ENCODE measurements around the gene SGCA.

SGCA gene

DNA sequence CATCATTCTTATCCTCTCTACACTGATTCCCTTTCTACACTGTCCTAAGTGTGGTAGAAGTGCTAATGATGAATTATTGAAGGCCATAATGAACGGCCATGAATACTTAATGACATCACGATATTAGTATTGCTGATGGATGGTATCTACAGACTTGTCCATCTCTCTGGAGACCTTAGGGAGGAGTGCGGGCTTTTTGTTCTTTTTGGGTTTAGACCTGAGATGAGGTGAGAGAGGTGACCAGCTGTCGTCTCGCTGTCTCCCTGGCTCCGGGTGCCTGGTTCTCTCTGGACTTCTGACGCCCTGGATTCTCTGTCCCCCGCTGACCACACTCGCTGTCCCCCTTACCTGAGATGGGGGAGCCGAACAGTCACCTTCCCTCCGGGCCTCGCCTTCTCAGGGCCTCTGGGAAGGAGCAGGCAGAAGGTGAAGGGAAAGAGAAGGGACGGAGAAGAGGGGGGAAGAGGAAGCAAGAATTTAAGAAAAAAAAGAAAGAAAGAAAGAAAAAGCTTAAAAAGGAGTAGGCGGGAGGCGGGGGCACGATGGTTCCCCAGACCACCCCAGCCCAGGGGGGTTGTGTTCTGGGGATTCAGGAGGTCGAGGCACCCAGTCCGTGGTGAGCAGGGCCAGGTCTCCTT lies 17.1 kb downstream of the SGCA start:
- no peak for DNase-seq (ENCODE audit: low read depth)

DNA sequence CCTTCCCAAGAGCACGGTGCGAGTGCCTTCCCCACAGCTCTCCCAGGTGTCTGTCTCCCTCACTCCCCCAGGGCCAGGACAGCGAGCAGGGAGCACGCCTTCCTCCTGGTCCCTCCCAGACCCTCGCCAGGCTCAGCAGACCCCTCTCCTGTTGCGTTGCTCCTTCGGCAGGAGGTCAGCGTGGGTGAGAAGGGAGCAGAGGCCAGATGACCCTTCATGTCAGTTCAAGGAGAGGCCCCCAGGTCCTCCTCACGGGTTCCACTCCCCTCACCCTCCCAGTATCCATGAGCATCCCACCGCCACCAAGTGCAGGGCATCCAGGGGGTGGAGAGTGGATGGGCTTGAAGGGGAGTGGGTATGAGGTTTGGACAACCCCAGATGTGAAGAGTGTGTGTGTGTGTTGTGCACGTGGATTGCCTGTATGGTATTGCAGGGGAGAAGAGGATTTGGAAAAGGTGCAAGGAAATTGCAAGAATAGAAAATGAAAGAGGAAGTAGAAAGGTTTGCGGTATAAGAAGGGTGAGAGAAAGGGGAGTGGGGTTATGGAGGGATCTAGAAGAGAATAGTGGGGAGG lies 17.7 kb downstream of the SGCA start:
- no peak for DNase-seq (ENCODE audit: low read depth)

DNA sequence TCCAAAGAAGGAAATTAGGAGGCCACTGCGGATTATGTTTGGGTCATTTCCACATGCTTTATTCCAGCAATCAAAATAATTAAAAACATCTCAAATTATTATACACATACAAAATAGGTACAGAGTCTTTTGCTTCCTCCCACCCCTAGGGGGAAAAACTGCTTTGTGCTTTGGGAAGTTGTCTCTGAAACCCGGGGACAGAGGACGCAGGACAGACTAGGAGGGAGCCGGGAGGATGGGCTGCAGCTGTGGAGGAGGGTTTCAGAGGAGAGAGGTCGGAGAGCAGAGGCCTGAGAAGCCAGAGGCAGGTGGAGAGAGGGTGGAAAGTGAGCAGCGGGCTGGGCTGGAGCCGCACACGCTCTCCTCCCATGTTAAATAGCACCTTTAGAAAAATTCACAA lies 18.3 kb downstream of the SGCA start:
- DNase-seq (ENCODE audit: low read depth): no peak

GRCh38 chr17:50184611-50185398 lies 19.0 kb downstream of the SGCA start:
- DNase-seq (ENCODE audit: low read depth): no peak

DNA sequence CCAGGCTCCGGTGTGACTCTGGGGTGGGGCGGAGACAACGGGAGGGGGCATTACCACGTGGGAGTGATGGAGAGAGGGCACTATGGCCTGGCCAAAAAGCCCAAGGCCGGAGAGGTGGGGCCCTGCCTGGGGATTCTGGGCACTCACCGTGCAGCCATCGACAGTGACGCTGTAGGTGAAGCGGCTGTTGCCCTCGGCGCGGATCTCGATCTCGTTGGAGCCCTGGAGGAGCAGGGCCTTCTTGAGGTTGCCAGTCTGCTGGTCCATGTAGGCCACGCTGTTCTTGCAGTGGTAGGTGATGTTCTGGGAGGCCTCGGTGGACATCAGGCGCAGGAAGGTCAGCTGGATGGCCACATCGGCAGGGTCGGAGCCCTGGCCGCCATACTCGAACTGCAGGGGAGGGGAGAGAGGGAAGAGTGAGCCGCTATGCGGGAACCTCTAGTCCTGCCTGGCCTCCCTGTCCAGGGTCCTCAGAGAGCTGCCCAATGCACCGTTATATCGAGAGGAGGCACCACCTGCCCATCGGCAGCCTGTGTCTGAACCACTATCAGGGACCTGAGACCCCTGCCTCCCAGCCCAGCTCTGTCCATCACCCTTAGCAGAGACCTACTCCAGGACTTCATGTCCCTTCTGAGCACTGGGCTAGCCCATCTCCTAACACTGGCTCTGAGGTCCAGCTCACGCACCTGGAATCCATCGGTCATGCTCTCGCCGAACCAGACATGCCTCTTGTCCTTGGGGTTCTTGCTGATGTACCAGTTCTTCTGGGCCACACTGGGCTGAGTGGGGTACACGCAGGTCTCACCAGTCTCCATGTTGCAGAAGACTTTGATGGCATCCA lies 20.0 kb downstream of the SGCA start:
- no peak for DNase-seq (ENCODE audit: low read depth)

- peak; percentile 54 for DNase-seq (ENCODE audit: low read depth)
These were observed 21.0 kb downstream of the SGCA start for GRCh38 chr17:50186661-50187393.

- no peak for DNase-seq (ENCODE audit: low read depth)
These were observed 21.6 kb downstream of the SGCA start for GRCh38 chr17:50187394-50187725.

- DNase-seq (ENCODE audit: low read depth): no peak
These were observed 22.1 kb downstream of the SGCA start for GRCh38 chr17:50187751-50188530.

DNA sequence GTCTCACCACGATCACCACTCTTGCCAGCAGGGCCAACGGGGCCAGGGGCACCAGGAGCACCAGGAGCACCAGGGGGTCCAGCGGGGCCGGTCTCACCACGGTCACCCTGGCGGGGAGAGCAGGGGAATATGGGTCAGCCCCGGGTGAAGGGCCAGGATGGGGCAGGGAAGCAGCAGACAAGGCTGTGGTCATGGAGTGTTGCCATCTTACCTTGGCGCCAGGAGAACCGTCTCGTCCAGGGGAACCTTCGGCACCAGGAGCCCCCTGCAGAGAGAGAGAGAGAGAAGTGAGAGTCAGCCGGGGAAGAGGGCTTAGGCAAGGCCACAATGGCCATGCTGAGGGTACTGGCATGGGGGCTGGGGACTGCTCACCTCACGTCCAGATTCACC lies 22.7 kb downstream of the SGCA start:
- no peak for DNase-seq (ENCODE audit: low read depth)

GRCh38 chr17:50188921-50189549 lies 23.2 kb downstream of the SGCA start:
- no peak for DNase-seq (ENCODE audit: low read depth)

GRCh38 chr17:50189550-50190292 lies 23.9 kb downstream of the SGCA start:
- no peak for DNase-seq (ENCODE audit: low read depth)

- DNase-seq (ENCODE audit: low read depth): no peak
These were observed 24.4 kb downstream of the SGCA start for GRCh38 chr17:50190293-50190602.

GRCh38 chr17:50190603-50191358 lies 25.0 kb downstream of the SGCA start:
- no peak for DNase-seq (ENCODE audit: low read depth)

- no peak for DNase-seq (ENCODE audit: low read depth)
These were observed 25.7 kb downstream of the SGCA start for GRCh38 chr17:50191359-50192143.

DNA sequence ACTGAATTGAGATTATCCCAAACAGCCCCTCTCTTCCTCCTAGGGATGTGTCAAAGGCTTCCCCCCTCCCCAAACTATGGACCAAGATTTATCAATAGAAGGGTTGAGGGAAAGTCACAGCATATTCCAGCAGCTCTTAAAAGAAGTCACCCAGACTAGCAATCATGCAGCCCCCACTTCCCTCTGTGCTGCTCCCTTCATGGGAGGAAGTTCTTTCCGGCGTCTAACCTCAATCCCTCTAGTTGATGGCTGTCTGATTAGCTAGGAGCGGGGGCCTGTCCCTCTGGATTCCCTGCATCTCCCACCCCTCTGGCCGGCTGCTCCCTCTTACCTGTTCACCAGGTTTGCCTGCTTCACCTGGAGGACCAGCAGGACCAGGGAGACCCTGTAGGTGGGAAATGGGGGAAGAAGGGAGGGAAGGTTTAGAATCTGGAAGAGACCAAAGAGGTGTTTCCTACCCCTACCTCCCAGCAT lies 26.4 kb downstream of the SGCA start:
- DNase-seq (ENCODE audit: low read depth): no peak

- no peak for DNase-seq (ENCODE audit: low read depth)
These were observed 26.9 kb downstream of the SGCA start for GRCh38 chr17:50192618-50193291.

DNA sequence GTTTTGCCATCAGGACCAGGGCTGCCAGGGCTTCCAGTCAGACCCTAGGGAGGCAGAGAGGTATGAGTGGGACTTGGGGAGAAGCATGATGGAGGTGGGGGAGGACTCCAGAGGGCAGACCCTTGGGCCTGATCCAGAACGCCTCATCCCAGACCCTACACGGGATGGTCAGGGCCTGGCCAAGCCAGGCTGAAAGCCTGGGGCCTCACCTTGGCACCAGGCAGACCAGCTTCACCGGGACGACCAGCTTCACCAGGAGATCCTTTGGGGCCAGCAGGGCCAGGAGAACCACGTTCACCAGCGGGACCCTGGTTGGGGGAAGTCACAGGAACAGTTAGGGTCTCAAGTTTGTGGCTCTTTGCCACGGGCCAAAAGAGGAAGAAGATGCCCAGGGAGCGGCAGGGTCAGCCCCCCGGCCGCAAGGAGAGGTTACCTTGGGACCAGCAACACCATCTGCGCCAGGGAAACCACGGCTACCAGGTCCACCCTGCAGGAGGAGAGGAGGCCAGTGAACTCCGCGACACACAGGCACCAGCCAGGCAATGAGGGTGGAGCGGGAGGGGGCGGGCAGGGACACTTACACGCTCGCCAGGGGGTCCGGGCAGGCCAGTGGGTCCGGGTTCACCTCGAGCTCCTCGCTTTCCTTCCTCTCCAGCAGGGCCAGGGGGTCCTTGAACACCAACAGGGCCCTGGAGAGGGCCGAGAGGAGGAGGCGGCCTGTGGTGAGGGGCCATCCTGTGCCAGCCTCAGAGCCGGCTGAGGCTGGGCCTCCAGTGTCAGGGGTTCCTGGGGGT lies 28.5 kb downstream of the SGCA start:
- DNase-seq (ENCODE audit: low read depth): no peak

Data from amniotic epithelial cell (primary cell).